Common myeloid progenitor, CD34-positive (primary cell): ENCODE measurements around the gene OSMR.

Source experiments
- CTCF ChIA-PET: fragments of 350-600 bp; sonication (Branson Sonifier 250); formaldehyde crosslinking; loops from one replicate; lab custom pipeline; 2021; ENCODE audit warnings: antibody characterized with exemption; lab: Charles Lee
- POLR2A ChIA-PET: fragments of 350-600 bp; sonication (Branson Sonifier 250); formaldehyde crosslinking; loops from one replicate; lab custom pipeline; 2021; ENCODE audit warnings: antibody characterized with exemption; lab: Charles Lee
- DNase-seq, 3 donors: peaks; one replicate each; pipeline versions ENCODE4 v3.0.0 to v3.0.0-alpha.2; 2013
- H3K27ac ChIP-seq, 2 experiments: 1 replicate in 1 of 2; 2 replicates in 1 of 2; pipeline ENCODE4 v1.7.0; 2013; ENCODE audit warnings: inconsistent platforms in 2 of 2, low read length in 2 of 2, mild to moderate bottlenecking in 2 of 2, low read depth in 1 of 2, moderate library complexity in 1 of 2; ENCODE audit not compliant: severe bottlenecking in 2 of 2, insufficient read depth in 1 of 2, poor library complexity in 1 of 2
- H3K27me3 ChIP-seq, 5 experiments: replicated peaks in 2 of 5; 1 replicate in 3 of 5; 2 replicates in 2 of 5; pipeline versions ENCODE4 v1.6.1 to v1.7.0; 2013; ENCODE audit warnings: low read length in 4 of 5, mild to moderate bottlenecking in 2 of 5, moderate library complexity in 2 of 5, inconsistent platforms in 1 of 5; ENCODE audit not compliant: insufficient read depth in 5 of 5, control insufficient read depth in 4 of 5
- H3K36me3 ChIP-seq, 4 experiments: 1 replicate in 2 of 4; 2 replicates in 2 of 4; pipeline versions ENCODE4 v1.6.1 to v1.7.0; 2013; ENCODE audit warnings: low read length in 3 of 4, control low read depth in 1 of 4, mild to moderate bottlenecking in 1 of 4; ENCODE audit not compliant: control insufficient read depth in 4 of 4, insufficient read depth in 4 of 4
- H3K4me1 ChIP-seq, 4 experiments: 1 replicate in 3 of 4; 2 replicates in 1 of 4; pipeline versions ENCODE4 v1.6.1 to v1.7.1; 2013; ENCODE audit warnings: low read length in 3 of 4, mild to moderate bottlenecking in 3 of 4, control low read depth in 1 of 4, inconsistent platforms in 1 of 4, moderate library complexity in 1 of 4; ENCODE audit not compliant: control insufficient read depth in 4 of 4, insufficient read depth in 4 of 4; ENCODE audit errors: control extremely low read depth in 1 of 4
- H3K4me3 ChIP-seq, 7 experiments: 1 replicate in 4 of 7; 2 replicates in 3 of 7; pipeline versions ENCODE4 v1.5.1 to v1.7.0; 2013; ENCODE audit warnings: mild to moderate bottlenecking in 7 of 7, low read length in 6 of 7, moderate library complexity in 6 of 7, inconsistent platforms in 2 of 7, low read depth in 2 of 7, control low read depth in 1 of 7; ENCODE audit not compliant: insufficient read depth in 4 of 7, control insufficient read depth in 1 of 7; ENCODE audit errors: extremely low read depth in 1 of 7
- H3K9me3 ChIP-seq, 5 experiments: 1 replicate in 4 of 5; 2 replicates in 1 of 5; pipeline versions ENCODE4 v1.6.1 to v1.7.1; 2013; ENCODE audit warnings: low read length in 4 of 5, mild to moderate bottlenecking in 2 of 5, inconsistent platforms in 1 of 5, low read depth in 1 of 5, moderate library complexity in 1 of 5; ENCODE audit not compliant: control insufficient read depth in 4 of 5, insufficient read depth in 2 of 5; ENCODE audit errors: control extremely low read depth in 1 of 5
- WGBS: methylation state at CpG from one replicate; pipeline ENCODE4 v1.1.5; 2013; ENCODE audit not compliant: insufficient coverage; 5-methylcytosine and 5-hydroxymethylcytosine counted together

The OSMR gene

GRCh38 chr5:38978036-38978435 is 132.2 kb downstream of the OSMR start:
- Histone ChIP-seq H3K4me3 (no peak overlapping the region), H3K36me3 (peaks cover 2 to 29% (median 16%) of the 10 kb centered on the region in 4 experiments), H3K4me1 (no peaks in the 10 kb centered on the region), H3K27me3 (no peaks in the 10 kb centered on the region), H3K27ac (no peak overlapping the region), H3K9me3 (no peaks in the 10 kb centered on the region)
- no peak for DNase-seq
- CTCF ChIA-PET = no interaction called here
- POLR2A ChIA-PET = no interaction called here

- Histone ChIP-seq H3K27ac (no peak overlapping the region), H3K27me3 (no peaks in the 10 kb centered on the region), H3K9me3 (no peaks in the 10 kb centered on the region), H3K36me3 (peaks cover 0 to 22% (median 15%) of the 10 kb centered on the region in 4 experiments), H3K4me1 (no peaks in the 10 kb centered on the region), H3K4me3 (no peak overlapping the region)
- no peak for DNase-seq
- ChIA-PET POLR2A (no interaction called here), CTCF (no interaction called here)
- WGBS = no CpG with 5 or more reads among the region's 2 CpGs
Observed at GRCh38 chr5:38979535-38979934, 133.7 kb downstream of the OSMR start.
